Sigmoid colon (tissue), 4 donors: ENCODE data around the gene DBX1.
A peak's percentile ranks its signal among the peaks of the same experiment; 100 is the strongest.

ENCODE experiments used
- POLR2A ChIP-seq, 2 donors: fragments of 450-650 bp; IDR thresholded peaks; one replicate each; pipeline ENCODE4 v1.6.1; 2016; ENCODE audit warnings: antibody characterized with exemption in 2 of 2, mild to moderate bottlenecking in 2 of 2, moderate library complexity in 2 of 2
- POLR2AphosphoS5 ChIP-seq, 4 donors: sonication (generic); formaldehyde crosslinking; IDR thresholded peaks; one replicate each; pipeline ENCODE4 v1.6.1; 2017; ENCODE audit warnings: antibody characterized with exemption in 4 of 4
- TF ChIP-seq, protein P1 (sequence below), 4 experiments: fragments of 450-650 bp in 3 of 4; fragments of 200-600 bp in 1 of 4; IDR thresholded peaks; one replicate each; pipeline ENCODE4 v1.5.1; 2016 to 2019; ENCODE audit warnings: antibody characterized with exemption in 4 of 4, mild to moderate bottlenecking in 3 of 4, moderate library complexity in 2 of 4

DNA sequence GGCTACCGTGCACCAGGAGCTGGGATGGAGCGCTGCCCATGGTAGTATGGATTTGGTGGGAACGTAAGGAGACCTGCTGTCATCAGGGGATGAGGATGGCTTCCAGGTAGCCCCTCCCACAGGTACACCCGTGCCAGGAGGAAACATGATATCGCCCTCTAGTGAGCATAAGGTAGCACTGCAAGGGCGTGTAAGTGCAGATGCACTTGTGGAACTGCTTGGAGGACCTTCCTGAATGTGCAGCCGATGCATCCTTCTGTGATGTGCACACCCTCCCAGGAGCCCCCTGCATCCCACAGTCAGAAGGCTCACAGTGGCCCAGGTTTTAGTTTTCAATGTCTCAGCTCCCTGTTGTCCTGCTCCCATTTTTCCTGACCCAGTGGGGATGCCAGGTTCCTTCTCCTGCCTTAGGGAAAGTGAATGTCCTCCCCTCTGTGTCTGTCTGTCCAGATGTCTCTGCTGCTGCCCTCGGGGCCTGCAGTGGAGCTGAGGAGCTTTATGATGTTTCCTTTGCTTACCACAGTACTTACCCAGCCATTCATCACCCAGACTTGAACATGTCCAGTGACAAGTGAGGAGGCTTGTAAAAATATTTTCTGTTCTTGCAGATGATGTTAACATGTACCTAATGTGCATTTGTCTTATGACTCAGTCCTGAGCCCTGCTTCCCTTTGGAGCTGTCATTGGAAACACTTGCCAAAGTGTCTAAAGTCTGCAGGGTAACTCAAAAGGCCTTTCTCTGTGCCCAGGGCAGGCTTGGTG is 49.2 kb downstream of the DBX1 start:
- TF ChIP-seq, protein P1, sequence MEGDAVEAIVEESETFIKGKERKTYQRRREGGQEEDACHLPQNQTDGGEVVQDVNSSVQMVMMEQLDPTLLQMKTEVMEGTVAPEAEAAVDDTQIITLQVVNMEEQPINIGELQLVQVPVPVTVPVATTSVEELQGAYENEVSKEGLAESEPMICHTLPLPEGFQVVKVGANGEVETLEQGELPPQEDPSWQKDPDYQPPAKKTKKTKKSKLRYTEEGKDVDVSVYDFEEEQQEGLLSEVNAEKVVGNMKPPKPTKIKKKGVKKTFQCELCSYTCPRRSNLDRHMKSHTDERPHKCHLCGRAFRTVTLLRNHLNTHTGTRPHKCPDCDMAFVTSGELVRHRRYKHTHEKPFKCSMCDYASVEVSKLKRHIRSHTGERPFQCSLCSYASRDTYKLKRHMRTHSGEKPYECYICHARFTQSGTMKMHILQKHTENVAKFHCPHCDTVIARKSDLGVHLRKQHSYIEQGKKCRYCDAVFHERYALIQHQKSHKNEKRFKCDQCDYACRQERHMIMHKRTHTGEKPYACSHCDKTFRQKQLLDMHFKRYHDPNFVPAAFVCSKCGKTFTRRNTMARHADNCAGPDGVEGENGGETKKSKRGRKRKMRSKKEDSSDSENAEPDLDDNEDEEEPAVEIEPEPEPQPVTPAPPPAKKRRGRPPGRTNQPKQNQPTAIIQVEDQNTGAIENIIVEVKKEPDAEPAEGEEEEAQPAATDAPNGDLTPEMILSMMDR (IDR thresholded peaks at IDR 0.05) = peak; percentile 23 to 74 (median 70)
- TF ChIP-seq POLR2A (IDR thresholded peaks at IDR 0.05) = no peak
- TF ChIP-seq POLR2AphosphoS5 (IDR thresholded peaks at IDR 0.05) = peak; percentile 77 to 96 (median 96)
